Hippocampal formation (tissue), 2 donors: Measurements from ENCODE around the gene SULT1A1.
"Not testable (repeated sequence)": the region's sequence is repeated elsewhere in the genome, so short reads cannot be mapped to it uniquely, and the experiment has no call there.

Source experiments
- DNase-seq, 2 donors: peaks; one replicate each; lab custom pipeline; 2025; lab: John Stamatoyannopoulos, UW

Gene SULT1A1

GRCh38 chr16:28591355-28591754 lies 18.5 kb downstream of the SULT1A1 start:
- no peak for DNase-seq

GRCh38 chr16:28590384-28591340 lies 19.2 kb downstream of the SULT1A1 start:
- DNase-seq = no peak

- no peak for DNase-seq
Measured at GRCh38 chr16:28589930-28590329, 19.9 kb downstream of the SULT1A1 start.

GRCh38 chr16:28589069-28589468 lies 20.8 kb downstream of the SULT1A1 start:
- no peak for DNase-seq

- DNase-seq = no peak
Measured at GRCh38 chr16:28587386-28587785, 22.5 kb downstream of the SULT1A1 start.

- DNase-seq = no peak
Measured at GRCh38 chr16:28586466-28586865, 23.4 kb downstream of the SULT1A1 start.

DNA sequence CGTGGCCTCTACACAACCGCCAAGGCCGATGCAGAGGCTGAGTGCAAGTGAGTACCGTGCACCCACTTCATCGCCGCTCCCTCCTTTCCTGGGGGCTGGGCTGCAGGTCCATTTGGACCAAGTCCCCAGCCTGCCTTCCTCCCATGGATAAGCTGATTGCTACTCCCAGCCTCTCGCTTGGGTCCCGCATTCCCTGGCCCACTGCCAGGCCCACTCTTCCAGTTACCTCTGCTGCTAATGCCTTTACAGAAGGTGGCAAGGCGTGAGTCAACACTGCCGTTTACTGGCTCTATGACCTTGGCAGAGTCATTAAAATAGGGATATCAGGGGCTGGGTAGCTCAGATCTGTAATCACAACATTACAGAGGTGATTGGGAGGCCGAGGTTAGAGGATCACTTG lies 24.2 kb downstream of the SULT1A1 start:
- no peak for DNase-seq

DNA sequence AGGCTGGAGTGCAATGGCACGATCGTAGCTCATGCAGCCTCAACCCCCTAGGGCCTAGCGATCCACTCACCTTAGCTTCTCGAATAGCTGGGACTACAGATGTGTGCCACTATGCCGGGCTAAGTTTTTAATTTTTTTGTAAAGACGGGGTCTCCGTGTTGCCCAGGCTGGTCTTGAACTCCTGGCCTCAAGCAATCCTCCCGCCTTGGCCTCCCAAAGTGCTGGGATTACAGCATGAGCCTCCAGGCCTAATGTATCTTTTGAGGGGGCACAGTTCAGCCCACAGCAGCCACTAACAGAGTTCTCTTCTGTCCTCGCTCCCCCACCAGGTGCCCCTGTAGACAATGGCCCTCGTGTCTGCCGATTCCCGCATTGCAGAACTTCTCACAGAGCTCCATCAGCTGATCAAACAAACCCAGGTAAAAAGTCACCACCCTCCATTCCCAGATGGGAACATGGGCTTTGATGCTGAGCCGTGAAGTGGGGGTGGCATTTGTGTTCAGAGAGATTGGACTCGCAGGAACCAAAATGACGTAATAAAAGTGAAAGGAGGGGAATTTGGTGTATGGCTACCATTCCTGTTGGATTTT lies 29.0 kb downstream of the SULT1A1 start:
- DNase-seq = no peak

DNA sequence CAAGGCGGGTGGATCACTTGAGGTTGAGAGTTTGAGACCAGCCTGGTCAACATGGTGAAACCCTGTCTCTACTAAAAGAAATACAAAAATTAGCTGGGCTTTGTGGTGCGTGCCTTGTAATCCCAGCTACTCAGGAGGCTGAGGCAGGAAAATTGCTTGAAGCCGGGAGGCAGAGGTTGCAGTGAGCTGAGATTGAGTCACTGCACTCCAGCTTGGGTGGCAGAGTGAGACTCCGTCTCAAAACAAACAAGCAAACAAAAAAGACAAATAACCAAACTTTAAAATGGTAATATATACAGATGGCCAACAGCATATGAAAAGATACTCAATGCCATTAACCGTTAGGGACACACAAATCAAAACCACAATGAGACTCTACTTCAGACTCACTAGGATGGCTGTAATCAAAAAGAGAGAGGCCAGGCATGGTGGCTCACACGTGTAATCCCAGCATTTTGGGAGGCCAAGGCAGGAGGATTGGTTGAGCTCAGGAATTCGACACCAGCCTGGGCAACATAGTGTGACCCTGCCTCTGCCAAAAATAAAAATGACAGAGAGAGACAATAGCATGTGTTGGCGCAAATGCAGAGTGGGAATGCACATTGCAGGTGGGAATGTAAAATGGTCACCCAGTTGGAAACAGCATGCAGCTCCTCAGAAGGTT lies 34.3 kb downstream of the SULT1A1 start:
- DNase-seq = no peak

GRCh38 chr16:28574925-28575324 lies 34.9 kb downstream of the SULT1A1 start:
- no peak for DNase-seq

DNA sequence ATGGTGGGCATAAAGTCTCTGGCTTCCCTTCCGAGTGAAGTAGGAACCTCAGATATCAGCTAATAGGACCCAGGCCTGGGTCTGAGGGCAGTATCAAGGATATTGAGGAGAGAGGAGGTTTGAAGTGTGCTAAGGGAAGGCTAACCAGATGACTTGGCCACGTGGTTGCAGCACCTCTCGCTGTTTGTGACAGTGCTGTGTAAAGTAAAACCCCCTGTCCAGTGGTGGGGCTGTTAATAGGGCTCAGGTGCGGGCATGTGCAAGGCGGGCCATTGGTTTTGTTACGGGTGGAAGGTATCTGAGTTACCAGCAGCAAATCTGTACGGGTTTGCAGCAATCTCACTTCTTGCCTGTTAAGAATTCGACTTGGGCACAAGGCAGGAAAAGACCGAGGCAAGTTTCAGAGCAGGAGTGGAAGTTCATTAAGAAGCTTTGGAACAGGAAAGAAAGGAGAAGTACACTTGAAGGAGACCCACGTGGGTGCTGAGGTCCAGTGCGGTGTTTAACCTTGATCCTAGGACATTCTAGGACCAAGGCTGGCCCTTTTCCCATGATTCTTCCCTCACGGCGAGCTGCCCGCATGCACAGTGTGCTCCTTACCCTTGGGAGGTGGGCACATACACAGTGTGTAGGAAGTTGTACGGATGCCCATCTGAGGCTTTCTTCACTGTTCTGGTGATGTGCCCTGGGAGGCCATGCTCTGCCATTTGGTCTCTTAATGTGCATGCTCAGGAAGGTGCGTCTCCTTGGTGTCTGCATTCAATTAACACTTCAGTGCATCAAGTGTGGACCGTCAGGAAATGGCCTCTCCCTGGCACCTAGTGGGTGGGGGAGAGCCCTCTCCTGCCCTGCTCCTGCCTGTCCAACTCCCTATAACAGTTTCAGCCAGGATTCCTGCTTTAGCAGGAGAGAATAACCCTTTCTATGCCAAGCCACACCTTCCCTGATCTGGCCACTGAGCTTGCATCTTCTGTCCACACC lies 35.8 kb downstream of the SULT1A1 start:
- DNase-seq = no peak

DNA sequence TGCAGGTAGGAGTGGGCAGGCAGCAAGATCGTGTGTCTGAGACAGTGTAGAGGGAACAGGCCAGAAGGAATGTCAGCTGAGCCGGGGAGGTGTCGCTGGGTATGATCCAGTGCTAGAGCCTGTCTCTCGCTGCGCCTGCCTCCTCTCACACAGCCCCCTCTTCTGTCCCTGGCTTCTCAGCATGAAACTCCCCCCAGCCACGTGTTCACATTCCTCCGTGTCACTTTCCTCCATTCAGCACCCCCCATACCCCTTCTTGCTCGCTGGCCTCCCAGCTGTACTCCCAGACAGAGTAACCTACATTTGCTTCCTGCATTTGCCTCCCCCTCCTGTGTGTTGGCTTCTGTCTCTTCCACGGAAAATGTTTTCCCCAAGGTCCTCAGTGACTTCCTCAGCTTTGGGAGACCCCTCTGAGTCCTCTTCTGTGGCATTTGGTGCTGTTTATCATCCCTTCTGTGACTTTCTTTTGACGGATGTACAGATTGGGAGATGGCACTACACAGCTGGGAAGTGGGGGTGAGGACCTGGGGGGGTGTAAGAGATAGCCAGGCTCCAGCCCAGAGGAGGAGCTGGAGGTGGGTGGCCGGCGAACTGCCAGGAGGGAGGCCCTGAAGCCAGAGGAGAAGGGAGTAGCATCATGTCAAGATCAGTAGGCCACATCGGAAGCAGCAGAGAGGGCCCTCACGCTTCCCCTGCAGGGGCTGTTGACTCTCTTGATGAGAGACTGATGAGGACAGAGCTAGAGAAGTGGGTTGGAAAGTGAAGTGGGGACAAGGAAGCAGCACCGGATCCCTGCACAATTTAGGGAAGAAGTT lies 36.9 kb downstream of the SULT1A1 start:
- peak in 1 of 2 donors; percentile 61 for DNase-seq

DNA sequence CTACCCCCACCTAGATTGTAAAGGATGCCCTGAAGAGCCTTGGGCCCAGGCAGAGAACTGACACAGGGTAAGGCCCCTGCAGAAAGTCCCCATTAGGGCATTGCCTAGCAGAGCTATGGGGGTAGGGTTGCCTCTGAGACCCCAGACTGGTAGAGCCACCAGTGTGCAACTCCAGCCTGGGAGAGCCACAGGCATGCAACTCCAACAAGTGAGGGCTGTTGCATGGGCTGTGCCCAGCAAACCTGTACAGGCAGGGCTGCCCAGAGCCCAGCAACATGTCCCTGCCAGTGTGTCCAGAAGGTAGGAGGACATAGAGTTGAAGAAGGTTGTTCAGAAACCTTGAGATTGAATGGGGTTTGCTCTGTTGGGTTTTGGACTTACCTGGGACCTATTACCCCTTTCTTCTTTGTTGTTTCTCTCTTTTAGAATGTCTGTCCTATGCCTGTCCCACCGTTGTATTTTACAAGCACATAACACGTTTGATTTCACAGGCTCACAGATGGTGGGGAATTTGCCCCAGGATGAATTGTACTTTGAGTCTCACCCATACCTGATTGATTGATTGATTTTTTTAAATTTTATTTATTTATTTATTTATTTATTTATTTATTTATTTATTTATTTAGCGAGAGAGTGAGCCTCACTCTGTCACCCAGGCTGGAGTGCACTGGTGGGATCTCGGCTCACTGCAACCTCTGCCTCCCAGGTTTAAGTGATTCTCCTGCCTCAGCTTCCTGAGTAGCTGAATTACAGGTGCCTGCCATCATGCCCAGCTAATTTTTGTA lies 39.7 kb downstream of the SULT1A1 start:
- no peak for DNase-seq

GRCh38 chr16:28569021-28569420 lies 40.8 kb downstream of the SULT1A1 start:
- DNase-seq = no peak

DNA sequence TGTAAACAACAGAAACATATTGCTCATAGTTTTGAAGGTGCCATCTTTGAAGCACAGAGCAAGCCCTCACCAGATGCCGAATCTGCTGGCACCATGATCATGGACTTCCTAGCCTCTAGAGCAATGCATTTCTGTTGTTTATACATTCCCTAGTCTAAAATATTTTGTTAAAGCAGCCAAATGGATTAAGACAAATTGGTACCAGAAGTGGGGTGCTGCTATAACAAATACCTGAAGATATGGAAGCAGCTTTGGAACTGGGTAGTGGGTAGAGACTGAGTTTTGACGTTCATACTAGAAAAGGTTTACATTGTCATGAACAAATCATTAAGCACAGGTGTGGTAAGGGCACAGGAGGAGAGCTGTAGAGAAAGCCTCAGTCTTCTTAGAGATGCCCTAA lies 42.6 kb downstream of the SULT1A1 start:
- no peak for DNase-seq

GRCh38 chr16:28566233-28566925 lies 43.5 kb downstream of the SULT1A1 start:
- not testable (repeated sequence) for DNase-seq

GRCh38 chr16:28563218-28563617 lies 46.6 kb downstream of the SULT1A1 start:
- no peak for DNase-seq

DNA sequence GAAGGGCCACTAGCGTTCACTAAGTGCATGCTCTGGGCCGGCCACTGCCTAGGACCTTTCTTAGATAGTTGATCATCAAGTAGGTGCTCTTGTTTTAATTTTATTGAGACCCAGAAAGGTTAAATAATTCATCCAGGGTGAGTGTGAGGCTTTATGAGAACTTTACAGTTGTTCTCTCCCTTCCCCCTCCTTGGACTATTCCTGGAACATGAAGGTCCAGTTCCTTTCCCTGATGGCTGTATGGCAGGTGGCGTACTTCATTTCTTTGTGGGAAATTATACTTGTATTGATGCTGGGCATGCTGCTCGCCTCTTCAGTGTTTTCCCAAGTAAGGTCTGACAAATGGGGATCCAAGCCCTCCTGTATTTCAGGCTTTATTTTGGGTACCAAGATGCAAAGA lies 47.6 kb downstream of the SULT1A1 start:
- no peak for DNase-seq

DNA sequence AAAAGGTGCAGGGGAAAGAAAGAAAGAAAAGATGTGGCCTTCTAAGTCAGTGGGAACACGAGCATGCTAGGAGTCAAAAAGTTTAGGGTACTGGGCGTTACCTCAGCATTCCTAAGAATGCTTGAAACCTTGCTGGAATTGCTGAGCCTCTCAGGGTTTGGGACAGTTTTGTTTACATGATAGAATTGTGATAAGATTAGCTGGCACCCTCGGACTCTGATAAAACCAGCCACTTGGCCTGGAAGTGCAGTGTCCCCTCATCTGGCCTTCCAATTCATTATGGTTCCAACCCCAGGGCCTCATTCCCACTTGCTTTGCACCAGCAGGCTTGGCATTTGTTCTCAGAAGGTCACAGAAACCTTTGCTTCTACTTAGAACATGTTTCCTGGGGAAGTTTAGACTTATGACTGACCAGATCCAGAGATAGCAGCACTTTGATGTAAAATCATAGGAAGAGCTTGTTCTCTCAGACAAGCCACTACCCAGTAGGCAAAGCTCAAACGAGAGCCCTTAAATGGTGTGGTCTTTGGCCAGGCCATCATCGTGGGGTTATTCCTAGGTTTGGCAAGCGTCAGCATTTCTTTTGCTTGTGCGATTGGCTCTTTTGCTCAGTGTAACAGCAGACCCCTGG lies 48.2 kb downstream of the SULT1A1 start:
- no peak for DNase-seq
